ENCODE data around the gene LRR1. TPM values are rescaled to one million over a fixed set of nuclear protein-coding genes. Genes with fewer than 3 reads are reported as not detected.
A peak's percentile ranks its signal among the peaks of the same experiment; 100 is the strongest.

LRR1 gene
- total RNA-seq, 4 donors from 2014 or later = 4.6 to 15.3 (median 8.0) TPM

- Histone ChIP-seq H3K4me1 (peaks cover 0 to 31% (median 21%) of the 10 kb centered on the region in 4 donors), H3K27me3 (no peaks in the 10 kb centered on the region), H3K27ac (peak overlapping the region; percentile 68 to 97 (median 92)), H3K4me3 (peak overlapping the region; percentile 71 to 89 (median 83)), H3K9me3 (no peaks in the 10 kb centered on the region), H3K36me3 (peaks cover 0 to 27% (median 7%) of the 10 kb centered on the region in 3 donors)
- 1 to 3% methylated on average over 11 to 14 of the region's 21 CpGs for WGBS, 2 donors
- DNase-seq (ENCODE audit: low spot score in 2 of 2) = no peak
- peak; percentile 68 to 85 (median 79) for TF ChIP-seq CTCF (IDR thresholded peaks at IDR 0.05)
- TF ChIP-seq POLR2A (IDR thresholded peaks at IDR 0.05) = no peak
These were observed 11.9 kb upstream of the LRR1 start for GRCh38 chr14:49586673-49587460.

- Histone ChIP-seq H3K4me1 (peaks cover 0 to 17% (median 8%) of the 10 kb centered on the region in 4 donors), H3K27ac (no peak overlapping the region), H3K36me3 (peaks cover 0 to 1% (median 0%) of the 10 kb centered on the region in 3 donors), H3K4me3 (no peak overlapping the region), H3K27me3 (no peaks in the 10 kb centered on the region), H3K9me3 (no peaks in the 10 kb centered on the region)
- 82 to 85% methylated on average over 3 of the region's 3 CpGs for WGBS, 2 donors
- no peak for DNase-seq (ENCODE audit: low spot score in 2 of 2)
- no peak for TF ChIP-seq EP300 (IDR thresholded peaks at IDR 0.05)
- no peak for TF ChIP-seq CTCF (IDR thresholded peaks at IDR 0.05)
- TF ChIP-seq POLR2A (IDR thresholded peaks at IDR 0.05) = no peak
These were observed 9.4 kb upstream of the LRR1 start for GRCh38 chr14:49589387-49589786.

GRCh38 chr14:49593016-49593415, 5.7 kb upstream of the LRR1 start:
- H3K36me3 ChIP-seq = no peaks in the 10 kb centered on the region
- 57 to 58% methylated on average over 3 of the region's 3 CpGs for WGBS, 2 donors

GRCh38 chr14:49594347-49595091, 4.2 kb upstream of the LRR1 start:
- H3K4me1 ChIP-seq = peaks cover 0 to 28% (median 7%) of the 10 kb centered on the region in 4 donors
- H3K27me3 ChIP-seq = no peaks in the 10 kb centered on the region
- peak overlapping the region in 3 of 4 donors; percentile 26 to 43 (median 27) for H3K27ac ChIP-seq
- TF ChIP-seq POLR2A (IDR thresholded peaks at IDR 0.05) = no peak
- WGBS, 2 donors = 19 to 24% methylated on average over 4 of the region's 4 CpGs
- H3K36me3 ChIP-seq = no peaks in the 10 kb centered on the region
- H3K4me3 ChIP-seq = no peak overlapping the region
- DNase-seq (ENCODE audit: low spot score in 2 of 2) = no peak
- H3K9me3 ChIP-seq = no peaks in the 10 kb centered on the region

More at GRCh38 chr14:49593016-49593415, 5.7 kb upstream of the LRR1 start:
- TF ChIP-seq CTCF (IDR thresholded peaks at IDR 0.05) (no peak), POLR2A (IDR thresholded peaks at IDR 0.05) (no peak), EP300 (IDR thresholded peaks at IDR 0.05) (no peak)
- Histone ChIP-seq H3K4me1 (peaks cover 0 to 28% (median 7%) of the 10 kb centered on the region in 4 donors), H3K27me3 (no peaks in the 10 kb centered on the region), H3K9me3 (no peaks in the 10 kb centered on the region), H3K27ac (peak overlapping the region in 2 of 4 donors; percentile 4 to 30), H3K4me3 (no peak overlapping the region)
- DNase-seq (ENCODE audit: low spot score in 2 of 2) = no peak

GRCh38 chr14:49598189-49598484, 603 bp upstream of the LRR1 start:
- Histone ChIP-seq H3K27me3 (no peaks in the 10 kb centered on the region), H3K4me3 (peak overlapping the region; percentile 59 to 96 (median 80)), H3K36me3 (no peaks in the 10 kb centered on the region), H3K9me3 (no peaks in the 10 kb centered on the region), H3K4me1 (peaks cover 0 to 35% (median 7%) of the 10 kb centered on the region in 4 donors), H3K27ac (peak overlapping the region; percentile 91 to 95 (median 92))
- TF ChIP-seq CTCF (IDR thresholded peaks at IDR 0.05) (no peak), POLR2A (IDR thresholded peaks at IDR 0.05) (no peak), EP300 (IDR thresholded peaks at IDR 0.05) (no peak)
- WGBS, 2 donors = 0 to 1% methylated on average over 15 of the region's 15 CpGs
- DNase-seq (ENCODE audit: low spot score in 2 of 2) = no peak
